ENCODE data around the gene HDLBP.

DNA sequence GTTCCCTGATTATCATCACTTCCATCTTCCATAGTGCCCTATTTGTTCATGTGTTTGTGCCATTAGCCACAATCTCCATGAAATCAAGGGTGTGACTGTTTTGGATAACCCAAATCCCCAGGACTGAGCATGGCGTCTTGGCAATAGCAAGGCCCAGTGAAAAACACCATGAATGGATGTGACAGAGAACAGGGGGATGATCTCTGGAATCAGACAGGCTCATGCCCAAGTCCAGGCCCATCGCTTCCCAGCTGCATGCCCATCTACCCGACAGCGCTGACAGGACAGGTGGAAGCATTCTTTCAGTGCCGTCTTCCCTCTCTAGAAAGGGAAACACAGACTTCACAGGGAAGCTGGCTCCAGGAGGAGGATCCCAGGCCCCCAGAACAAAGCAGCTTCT is 50.0 kb downstream of the HDLBP start:
- no peak for TF ChIP-seq GABPA (IDR thresholded peaks at IDR 0.05; ENCODE audit: low read depth)
- TF ChIP-seq, protein P1, sequence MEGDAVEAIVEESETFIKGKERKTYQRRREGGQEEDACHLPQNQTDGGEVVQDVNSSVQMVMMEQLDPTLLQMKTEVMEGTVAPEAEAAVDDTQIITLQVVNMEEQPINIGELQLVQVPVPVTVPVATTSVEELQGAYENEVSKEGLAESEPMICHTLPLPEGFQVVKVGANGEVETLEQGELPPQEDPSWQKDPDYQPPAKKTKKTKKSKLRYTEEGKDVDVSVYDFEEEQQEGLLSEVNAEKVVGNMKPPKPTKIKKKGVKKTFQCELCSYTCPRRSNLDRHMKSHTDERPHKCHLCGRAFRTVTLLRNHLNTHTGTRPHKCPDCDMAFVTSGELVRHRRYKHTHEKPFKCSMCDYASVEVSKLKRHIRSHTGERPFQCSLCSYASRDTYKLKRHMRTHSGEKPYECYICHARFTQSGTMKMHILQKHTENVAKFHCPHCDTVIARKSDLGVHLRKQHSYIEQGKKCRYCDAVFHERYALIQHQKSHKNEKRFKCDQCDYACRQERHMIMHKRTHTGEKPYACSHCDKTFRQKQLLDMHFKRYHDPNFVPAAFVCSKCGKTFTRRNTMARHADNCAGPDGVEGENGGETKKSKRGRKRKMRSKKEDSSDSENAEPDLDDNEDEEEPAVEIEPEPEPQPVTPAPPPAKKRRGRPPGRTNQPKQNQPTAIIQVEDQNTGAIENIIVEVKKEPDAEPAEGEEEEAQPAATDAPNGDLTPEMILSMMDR (IDR thresholded peaks at IDR 0.05; ENCODE audit: insufficient read depth, low read length), result no peak
- TF ChIP-seq SPI1 (IDR thresholded peaks at IDR 0.05; ENCODE audit: borderline replicate concordance, low read depth), result no peak
- TF ChIP-seq, protein P2, sequence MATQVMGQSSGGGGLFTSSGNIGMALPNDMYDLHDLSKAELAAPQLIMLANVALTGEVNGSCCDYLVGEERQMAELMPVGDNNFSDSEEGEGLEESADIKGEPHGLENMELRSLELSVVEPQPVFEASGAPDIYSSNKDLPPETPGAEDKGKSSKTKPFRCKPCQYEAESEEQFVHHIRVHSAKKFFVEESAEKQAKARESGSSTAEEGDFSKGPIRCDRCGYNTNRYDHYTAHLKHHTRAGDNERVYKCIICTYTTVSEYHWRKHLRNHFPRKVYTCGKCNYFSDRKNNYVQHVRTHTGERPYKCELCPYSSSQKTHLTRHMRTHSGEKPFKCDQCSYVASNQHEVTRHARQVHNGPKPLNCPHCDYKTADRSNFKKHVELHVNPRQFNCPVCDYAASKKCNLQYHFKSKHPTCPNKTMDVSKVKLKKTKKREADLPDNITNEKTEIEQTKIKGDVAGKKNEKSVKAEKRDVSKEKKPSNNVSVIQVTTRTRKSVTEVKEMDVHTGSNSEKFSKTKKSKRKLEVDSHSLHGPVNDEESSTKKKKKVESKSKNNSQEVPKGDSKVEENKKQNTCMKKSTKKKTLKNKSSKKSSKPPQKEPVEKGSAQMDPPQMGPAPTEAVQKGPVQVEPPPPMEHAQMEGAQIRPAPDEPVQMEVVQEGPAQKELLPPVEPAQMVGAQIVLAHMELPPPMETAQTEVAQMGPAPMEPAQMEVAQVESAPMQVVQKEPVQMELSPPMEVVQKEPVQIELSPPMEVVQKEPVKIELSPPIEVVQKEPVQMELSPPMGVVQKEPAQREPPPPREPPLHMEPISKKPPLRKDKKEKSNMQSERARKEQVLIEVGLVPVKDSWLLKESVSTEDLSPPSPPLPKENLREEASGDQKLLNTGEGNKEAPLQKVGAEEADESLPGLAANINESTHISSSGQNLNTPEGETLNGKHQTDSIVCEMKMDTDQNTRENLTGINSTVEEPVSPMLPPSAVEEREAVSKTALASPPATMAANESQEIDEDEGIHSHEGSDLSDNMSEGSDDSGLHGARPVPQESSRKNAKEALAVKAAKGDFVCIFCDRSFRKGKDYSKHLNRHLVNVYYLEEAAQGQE (IDR thresholded peaks at IDR 0.05; ENCODE audit: insufficient replicate concordance, low read depth), result no peak

Measured in HL-60 (cell line).